SH-SY5Y (cell line): ENCODE data around the gene PAQR7.

Experiments
- GATA2 ChIP-seq: IDR thresholded peaks from 2 replicates; pipeline ENCODE4 v1.6.1; 2011; ENCODE audit warnings: mild to moderate bottlenecking, low read depth, low read length
- GATA3 ChIP-seq: IDR thresholded peaks from 2 replicates; pipeline ENCODE4 v1.6.1; 2011; ENCODE audit warnings: low read depth, mild to moderate bottlenecking, low read length, moderate library complexity

PAQR7 gene

GRCh38 chr1:25875154-25875855 lies at the start of gene PAQR7:
PAQR7 (minus strand) TSS chr1:25875708; CDS start chr1:25863839, 11,869 bp downstream.
- TF ChIP-seq GATA2 (0 out of 2 replicates have a peak, but pooled peaks have one; percentile 7), GATA3 (no peak)

- no peak for TF ChIP-seq GATA2
- TF ChIP-seq GATA3 = no peak
Measured at GRCh38 chr1:25924454-25924853, 48.9 kb upstream of the PAQR7 start.

- TF ChIP-seq GATA3 = no peak
- no peak for TF ChIP-seq GATA2
Measured at GRCh38 chr1:25922971-25923552, 47.6 kb upstream of the PAQR7 start.

GRCh38 chr1:25922056-25922970 lies 46.8 kb upstream of the PAQR7 start:
- TF ChIP-seq GATA2 = no peak
- TF ChIP-seq GATA3 = no peak

GRCh38 chr1:25918615-25919014 lies 43.1 kb upstream of the PAQR7 start:
- TF ChIP-seq GATA3 (no peak), GATA2 (no peak)

GRCh38 chr1:25917996-25918395 lies 42.5 kb upstream of the PAQR7 start:
- no peak for TF ChIP-seq GATA3
- no peak for TF ChIP-seq GATA2

GRCh38 chr1:25916460-25916859 lies 41.0 kb upstream of the PAQR7 start:
- TF ChIP-seq GATA3 (no peak), GATA2 (no peak)

- TF ChIP-seq GATA3 = no peak
- no peak for TF ChIP-seq GATA2
Measured at GRCh38 chr1:25914074-25914995, 38.8 kb upstream of the PAQR7 start.

GRCh38 chr1:25913206-25913605 lies 37.7 kb upstream of the PAQR7 start:
- no peak for TF ChIP-seq GATA3
- TF ChIP-seq GATA2 = no peak

- TF ChIP-seq GATA2 (no peak), GATA3 (no peak)
Measured at GRCh38 chr1:25912076-25912831, 36.7 kb upstream of the PAQR7 start.

GRCh38 chr1:25911162-25911561 lies 35.7 kb upstream of the PAQR7 start:
- no peak for TF ChIP-seq GATA2
- TF ChIP-seq GATA3 = no peak

- TF ChIP-seq GATA2 (no peak), GATA3 (no peak)
Measured at GRCh38 chr1:25909040-25909439, 33.5 kb upstream of the PAQR7 start.

GRCh38 chr1:25908161-25908560 lies 32.7 kb upstream of the PAQR7 start:
- TF ChIP-seq GATA2 (no peak), GATA3 (no peak)

GRCh38 chr1:25907601-25908000 lies 32.1 kb upstream of the PAQR7 start:
- TF ChIP-seq GATA2 (no peak), GATA3 (no peak)
